ENCODE measurements around the gene TMEM120B.

- TF ChIP-seq CTCF (IDR thresholded peaks at IDR 0.05) (no peak), ZFX (IDR thresholded peaks at IDR 0.05; ENCODE audit: borderline replicate concordance) (no peak)
Observed at GRCh38 chr12:121702944-121703343, 9.6 kb upstream of the TMEM120B start.

Measured in 22Rv1 (cell line).